Effector CD4-positive, alpha-beta T cell (primary cell): ENCODE data around the gene KMT2E.
"Not testable (repeated sequence)": the region's sequence is repeated elsewhere in the genome, so short reads cannot be mapped to it uniquely, and the experiment has no call there.

ENCODE experiments used
- DNase-seq: peaks from one replicate; pipeline ENCODE4 v3.0.0-alpha.2; 2020

The KMT2E gene

DNA sequence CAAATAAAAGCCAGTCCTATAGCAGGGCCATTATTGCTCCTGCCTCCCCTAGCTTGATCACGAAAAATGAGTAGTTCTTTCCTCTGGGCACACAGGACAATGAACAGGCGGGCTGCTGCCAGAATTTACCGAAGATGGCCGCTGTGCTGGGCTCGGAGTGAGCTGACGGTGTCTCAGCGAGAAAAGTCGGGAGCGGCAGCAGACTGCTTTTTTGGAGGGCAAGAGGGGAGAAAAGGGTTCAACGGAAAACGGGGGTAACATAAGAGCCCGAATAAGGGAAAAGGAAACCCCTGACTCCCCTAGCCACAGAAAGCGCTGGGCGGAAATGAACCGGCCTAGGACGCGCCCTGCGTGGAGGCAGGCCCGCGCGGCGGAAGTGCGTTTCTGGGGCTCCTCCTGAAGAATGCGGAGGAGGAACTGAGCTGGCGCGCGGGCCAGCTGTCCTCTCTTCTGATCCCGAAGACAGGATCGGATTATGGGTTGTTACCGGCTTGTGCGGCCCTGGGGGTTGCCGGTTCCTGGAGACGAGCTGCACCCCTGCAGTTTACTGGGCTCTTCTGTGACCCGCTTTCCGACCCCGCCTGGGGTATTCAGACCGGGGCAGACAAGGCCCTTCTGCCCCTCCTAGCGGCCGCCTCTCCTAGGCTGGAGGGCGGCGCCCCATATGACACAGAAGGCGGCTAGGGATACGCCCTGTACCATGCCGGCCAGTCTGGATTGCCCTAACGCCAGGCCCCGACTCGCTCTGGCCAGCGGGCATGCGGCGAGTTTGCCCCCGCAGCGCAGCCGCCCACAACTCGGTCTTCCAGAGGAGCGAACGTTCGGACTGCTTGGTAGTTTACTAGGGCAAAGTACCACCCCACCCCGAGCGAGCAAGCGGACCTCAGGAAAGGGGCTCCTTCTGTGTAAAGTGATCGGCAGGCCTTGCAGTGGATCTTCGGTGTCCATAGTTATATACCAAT lies 30.1 kb upstream of the KMT2E start:
- DNase-seq, result peak; percentile 79

DNA sequence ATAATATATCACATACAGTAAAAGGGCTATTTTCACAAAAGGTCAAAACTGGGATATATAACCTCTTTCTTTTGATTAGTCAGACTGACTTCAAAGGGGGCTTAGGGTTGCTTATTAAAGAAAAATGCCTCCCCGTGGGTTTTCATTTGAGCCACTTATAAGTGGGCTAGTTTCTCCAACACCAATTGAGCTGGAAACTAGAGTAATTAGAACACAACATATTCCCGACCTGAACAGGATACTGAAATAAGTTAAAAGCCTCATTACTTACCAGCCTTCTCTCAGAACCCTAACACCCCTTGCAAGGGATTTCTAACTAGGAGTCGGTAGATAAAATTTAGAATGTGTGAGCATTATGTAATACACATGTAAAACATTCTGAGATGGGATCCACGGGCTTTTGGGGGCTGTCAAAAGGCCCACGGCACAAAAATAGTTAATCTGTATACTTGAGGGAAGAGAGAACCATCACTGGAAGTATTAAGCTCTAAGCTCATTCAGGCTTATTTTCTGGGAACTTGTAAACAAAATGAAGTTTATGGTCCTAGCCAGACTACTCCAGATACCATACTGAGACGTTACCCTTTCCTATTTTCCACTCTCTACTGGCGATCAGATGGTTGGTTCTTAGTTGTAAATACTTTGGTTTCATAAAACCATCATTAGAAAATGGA lies 29.3 kb upstream of the KMT2E start:
- DNase-seq, result no peak

DNA sequence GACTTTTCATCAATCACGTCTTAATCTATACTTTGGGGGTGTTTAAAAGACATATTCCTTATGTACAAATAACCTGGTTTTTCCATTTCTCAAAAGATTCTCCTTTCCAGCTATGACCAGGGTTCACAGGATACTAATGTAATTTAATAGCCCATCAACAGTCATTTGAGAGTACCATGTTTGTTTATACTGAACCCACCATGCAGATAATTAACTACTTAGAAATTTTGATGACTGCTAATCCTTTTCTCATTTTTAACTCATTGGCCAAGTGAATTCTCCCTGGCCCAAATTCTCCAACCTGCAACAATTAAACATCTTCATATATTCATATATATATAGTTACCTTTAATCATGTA lies 28.8 kb upstream of the KMT2E start:
- DNase-seq, result no peak

DNA sequence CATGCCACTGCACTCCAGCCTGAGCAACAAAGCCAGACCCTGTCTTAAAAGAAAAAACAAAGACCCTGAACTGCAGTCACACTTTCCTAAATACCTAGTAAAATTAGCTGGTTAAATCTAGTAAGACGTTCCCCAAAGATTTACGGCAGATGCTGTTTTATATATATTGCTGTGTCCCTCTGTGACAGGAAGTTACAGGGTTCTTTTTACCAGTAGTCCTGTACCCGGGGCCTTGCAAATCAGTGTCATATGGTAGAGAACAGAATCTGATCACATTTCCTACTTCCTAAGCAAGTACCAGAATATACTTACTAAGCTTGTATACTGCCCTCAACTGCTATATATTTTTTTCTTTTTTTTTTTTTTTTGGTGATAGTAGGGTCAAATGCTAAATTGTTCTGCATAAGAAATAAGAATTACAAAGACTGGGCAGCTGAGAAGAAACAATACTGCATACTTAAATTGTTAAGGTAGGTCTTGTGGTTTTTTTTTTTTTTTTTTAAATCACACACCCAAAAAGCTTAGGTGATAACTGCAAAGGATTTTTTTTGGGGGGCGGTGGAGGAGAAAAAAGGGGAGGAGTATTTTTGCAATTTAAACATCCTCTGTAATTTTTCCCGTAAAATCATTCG lies 27.3 kb upstream of the KMT2E start:
- DNase-seq, result no peak

DNA sequence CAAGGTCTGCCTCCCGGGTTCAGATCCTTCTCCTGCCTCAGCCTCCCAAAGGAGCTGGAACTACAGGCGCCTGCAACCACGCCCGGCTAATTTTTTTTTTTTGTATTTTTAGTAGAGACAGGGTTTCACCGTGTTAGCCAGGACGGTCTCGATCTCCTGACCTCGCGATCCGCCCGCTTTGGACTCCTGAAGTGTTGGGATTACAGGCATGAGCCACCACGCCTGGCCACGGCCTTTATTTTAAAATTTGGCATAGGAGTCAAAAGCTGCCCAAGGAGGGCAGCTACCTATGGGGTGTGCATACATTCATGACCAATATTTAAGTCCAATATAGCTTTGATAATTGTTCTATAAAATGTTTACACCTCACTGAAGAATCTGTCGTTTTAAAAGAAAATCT lies 26.6 kb upstream of the KMT2E start:
- not testable (repeated sequence) for DNase-seq

DNA sequence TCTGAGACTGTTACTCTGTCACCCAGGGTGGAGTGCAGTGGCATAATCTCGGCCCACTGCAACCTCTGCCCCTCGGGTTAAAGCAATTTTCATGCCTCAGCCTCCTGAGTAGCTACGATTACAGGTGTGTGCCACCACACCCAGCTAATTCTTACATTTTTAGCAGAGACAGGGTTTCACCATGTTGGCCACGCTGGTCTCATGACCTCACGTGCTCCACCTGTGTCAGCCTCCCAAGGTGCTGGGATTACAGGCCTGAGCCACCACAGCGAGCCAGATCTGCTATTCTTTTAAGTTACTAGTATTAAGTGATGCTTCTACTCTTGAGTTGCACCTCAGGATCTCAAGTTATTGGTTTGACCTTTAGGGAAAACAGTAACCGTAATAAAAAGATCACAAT lies 23.0 kb upstream of the KMT2E start:
- DNase-seq, result no peak

DNA sequence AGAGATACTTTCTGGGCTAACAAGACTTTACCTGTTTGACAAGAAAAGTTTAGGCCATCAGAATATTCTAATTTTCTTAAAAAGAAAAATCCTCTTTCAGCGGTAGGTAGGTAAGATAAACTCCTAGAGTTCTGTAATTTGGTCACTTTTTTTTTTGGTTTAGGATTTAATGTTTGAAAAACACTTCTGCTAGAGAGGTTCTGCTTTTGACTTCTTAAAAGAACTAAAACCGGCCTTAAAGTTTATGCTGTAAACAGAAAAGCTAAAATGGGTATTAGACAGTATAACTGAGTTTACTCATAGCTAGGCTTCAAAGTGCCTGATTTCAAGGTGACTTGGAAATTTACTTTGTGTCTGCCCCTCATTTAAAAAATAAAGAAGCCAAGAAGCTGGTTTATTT lies 21.7 kb upstream of the KMT2E start:
- DNase-seq, result no peak

DNA sequence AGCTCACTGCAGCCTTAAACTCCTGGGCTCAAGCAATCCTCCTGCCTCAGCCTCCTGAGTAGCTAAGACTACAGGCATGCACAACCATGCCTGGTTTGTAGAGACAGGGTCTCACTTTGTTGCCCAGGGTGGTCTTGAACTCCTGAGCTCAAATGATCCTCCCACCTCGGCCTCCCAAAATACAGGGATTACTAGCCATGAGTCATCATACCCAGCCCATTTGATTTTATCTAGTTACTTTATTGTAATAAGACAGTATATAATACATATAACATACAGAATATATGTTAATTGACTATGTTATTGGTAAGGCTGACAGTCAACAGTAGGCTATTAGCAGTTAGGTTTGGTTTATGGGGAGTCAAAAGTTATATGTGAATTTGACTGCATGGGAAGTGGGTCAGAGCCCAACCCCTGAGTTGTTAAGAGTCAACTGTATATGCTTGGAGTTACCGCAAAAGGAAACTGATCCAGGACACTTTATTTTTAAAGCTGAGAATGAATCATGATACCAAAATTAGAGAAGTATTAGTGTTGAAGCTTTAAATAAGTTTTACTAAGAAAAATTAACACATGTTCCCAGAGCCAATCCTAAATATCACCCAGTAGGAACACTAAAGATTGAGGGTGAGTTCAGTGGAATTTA lies 20.7 kb upstream of the KMT2E start:
- no peak for DNase-seq

DNA sequence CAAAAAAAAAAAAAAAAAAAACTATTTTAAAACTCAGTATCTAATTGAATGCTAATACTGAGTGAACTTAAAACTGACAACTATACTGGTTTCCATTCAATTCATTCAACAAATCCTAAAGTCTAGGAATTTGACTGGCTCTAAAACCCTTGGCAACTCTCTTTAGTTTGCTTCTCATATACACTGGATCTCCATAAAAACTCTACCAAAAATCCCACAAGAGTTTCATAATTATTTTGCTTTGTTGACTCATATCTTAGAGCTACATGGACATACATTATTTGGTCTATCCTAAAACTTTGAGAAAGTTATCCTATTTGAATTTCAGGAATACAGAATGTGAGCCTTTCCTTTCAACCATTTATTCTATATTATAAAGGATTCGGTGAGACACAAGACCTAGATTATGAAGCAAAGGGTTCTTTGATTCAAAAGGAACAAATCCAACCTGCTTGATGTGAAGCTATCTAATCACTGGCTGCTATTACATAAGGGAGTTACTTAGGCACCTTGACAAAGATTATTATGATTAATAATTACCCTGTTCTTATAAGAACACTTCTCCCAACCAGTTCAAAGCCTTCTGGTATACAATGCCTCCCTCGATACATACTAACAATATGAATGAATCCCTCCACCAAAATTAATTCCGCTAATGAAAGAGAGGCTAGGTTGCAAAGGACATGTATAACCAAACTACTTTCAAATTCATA lies 15.8 kb upstream of the KMT2E start:
- DNase-seq, result no peak

DNA sequence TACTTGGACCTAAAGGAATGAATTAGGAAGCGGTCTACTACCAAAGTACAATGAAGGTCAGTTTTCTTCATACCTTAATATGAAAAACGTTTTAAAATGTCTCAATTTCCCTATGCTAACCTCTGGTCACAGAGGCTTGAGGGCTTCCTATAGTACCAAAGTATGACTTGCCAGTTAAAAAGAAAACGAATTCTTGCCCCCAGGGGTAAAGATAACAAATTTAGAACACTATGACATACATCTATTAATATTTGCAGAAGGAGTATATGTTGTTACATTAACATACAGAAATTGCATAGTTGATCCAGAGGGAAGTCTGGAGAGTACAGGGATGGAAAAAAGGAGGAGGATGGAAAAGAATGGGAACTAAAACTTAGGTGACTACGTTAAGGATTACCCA lies 13.8 kb upstream of the KMT2E start:
- no peak for DNase-seq

DNA sequence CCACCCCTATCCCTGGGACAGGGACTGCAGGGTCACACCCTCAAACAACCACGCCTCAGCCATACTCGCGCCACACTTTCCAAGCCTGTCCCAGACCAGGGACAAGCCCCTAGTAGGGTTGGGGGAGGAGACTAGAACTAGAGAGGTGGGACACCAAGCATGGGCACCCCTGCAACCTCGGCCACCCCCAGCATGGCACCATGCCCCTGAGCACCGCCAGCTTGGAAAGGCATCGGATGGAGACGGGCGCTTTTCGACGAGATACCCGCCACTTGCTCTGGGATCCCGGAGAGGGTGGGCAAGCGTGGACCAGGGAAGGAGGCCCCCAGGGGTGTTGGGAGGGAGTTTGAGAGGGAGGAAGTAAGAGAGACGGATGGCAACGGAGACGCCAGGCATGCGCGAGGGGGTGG lies 13.1 kb upstream of the KMT2E start:
- no peak for DNase-seq

DNA sequence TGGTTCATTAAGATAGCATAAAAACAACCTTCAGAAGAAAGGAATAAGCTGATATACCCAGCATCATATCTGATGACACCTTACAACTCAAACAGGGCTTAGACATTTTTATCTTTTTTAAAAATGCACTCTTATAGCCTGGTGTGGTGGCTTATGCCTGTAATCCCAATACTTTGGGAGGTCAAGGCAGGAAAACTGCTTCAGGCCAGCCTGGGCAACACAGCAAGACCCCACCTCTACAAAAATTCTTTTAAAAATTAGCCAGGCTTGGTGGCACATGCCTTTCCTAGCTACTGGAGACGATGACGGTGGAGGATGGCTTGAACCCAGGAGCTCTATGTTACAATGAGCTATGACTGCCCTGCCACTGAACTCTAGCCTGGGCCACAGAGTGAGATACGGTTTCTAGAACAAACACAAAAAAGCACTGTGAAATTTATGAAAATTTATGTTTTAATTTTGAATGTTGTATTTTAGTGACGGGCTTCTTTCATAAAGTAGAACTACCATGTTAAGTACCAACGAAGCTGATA lies 12.3 kb upstream of the KMT2E start:
- DNase-seq, result no peak

DNA sequence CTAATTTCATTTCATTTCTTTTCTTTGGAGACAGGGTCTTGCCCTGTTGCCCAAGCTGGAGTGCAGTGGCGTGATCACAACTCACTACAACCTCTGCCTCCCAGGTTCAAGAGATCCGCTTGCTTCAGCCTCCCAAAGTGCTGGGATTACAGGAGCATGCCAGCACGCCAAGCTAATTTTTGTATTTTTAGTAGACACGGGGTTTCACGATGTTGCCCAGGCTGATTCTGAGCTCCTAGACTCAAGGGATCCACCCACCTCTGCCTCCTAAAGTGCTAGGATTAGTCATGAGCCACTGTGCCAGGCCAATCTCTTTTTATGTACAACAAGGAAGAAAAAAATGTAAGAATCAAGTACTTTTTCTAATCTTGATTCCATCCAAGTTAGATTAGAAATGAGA lies 10.7 kb upstream of the KMT2E start:
- DNase-seq, result peak; percentile 26

DNA sequence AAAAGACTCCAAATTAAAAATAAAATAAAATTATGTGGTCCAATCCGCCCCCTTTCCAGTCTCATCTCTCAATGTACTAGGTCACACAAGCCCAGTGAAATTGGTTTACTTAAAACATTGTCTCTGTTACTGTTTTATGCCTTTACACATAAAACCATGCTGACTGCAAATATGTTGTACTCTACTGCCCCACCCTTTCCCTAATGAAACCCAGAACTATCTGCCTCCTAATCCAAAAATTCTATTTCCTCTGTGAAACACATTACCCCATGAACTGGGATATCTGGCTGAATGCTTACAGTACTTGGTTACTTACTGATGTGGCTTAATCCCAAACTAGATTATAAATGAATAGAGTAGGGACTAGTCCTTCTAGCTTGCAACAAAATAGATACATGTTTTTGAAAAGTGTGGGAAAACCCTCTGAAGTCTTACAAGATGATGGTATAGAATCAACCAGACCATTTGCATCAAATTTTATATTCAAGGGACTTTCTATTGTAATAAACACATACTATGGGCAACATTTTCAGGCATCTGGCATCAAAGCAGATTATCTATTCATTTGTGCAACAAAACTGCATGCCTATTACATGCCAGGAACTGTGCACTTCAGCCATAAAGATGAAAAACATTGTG lies 10.0 kb upstream of the KMT2E start:
- no peak for DNase-seq

DNA sequence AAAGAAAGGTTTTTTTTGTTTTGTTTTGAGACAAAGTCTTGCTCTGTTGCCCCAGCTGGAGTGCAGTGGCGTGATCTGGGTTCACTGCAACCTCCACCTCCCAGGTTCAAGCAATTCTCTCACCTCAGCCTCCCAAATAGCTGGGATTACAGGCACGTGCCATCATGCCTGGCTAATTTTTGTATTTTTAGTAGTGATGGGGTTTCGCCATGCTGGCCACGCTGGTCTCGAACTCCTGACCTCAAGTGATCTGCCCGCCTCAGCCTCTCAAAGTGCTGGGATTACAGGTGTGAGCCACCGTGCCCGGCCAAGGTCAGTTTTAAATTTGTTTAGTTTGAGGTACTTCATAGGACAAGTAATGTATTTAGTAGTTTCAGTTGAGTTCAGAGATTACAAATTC lies 9.0 kb upstream of the KMT2E start:
- not testable (repeated sequence) for DNase-seq

DNA sequence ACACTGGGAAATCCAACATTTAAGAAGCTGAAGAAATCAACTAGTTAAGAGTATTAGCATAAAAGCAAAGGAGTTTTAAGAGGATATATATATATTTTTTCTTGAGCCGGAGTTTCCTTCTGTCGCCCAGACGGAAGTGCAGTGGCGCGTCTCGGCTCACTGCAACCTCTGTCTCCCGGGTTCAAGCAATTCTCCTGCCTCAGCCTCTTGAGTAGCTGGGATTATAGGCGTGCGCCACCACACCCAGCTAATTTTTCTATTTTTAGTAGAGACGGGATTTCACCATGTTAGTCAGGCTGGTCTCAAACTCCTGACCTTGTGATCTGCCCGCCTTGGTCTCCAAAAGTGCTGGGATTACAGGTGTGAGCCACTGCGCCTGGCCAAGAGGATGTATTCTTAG lies 8.5 kb upstream of the KMT2E start:
- not testable (repeated sequence) for DNase-seq

DNA sequence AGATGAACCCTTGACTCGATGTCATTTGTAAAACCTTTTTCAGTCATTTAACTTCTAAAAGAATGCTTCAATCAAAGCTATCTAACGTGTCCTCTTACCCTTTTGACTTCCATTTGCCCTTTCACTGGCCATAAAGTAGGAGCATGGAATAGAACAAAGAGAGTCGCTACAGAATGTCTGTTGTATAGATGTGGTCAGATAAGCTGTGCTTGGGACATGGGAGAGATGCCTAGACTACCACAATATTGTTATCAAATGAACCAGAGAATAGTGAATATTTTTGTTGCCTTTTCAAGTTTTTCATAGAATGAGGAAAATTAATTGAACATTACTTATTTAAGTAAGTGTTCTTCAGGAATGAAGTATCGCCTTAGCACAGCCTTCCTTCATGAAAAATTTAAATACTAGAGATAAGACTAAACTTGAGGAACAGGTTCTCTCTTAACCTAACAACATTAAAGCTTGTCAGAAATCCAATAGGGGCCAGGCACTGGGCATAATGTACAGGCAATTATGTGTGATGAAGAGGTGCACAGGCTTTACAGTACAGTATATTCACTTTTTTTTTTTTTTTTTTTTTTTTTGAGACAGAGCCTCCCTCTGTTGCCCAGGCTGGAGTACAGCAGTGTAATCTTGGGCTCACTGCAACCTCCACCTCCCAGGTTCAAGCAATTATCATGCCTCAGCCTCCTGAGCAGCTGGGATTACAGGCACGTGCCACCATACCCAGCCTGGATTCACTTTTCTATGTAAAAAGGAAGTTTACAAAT lies 7.5 kb upstream of the KMT2E start:
- DNase-seq, result no peak

DNA sequence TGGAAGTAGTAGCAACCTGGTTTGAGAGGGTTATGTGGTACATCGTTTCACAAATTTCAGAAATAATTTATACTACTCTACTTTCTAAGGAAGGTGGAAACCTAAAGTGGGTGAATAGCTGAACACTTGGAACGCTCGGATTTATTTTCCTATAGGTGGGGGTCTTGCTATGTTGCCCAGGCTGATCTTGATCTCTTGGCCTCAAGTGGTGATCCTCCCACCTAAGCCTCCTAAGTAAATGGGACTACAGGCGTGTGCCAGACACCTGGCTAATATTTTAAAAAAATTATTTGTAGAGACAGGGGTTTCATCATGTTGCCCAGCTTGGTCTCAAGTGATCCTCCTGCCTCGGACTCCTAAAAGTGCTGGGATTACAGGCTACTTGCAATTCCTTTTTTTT lies 6.7 kb upstream of the KMT2E start:
- no peak for DNase-seq

DNA sequence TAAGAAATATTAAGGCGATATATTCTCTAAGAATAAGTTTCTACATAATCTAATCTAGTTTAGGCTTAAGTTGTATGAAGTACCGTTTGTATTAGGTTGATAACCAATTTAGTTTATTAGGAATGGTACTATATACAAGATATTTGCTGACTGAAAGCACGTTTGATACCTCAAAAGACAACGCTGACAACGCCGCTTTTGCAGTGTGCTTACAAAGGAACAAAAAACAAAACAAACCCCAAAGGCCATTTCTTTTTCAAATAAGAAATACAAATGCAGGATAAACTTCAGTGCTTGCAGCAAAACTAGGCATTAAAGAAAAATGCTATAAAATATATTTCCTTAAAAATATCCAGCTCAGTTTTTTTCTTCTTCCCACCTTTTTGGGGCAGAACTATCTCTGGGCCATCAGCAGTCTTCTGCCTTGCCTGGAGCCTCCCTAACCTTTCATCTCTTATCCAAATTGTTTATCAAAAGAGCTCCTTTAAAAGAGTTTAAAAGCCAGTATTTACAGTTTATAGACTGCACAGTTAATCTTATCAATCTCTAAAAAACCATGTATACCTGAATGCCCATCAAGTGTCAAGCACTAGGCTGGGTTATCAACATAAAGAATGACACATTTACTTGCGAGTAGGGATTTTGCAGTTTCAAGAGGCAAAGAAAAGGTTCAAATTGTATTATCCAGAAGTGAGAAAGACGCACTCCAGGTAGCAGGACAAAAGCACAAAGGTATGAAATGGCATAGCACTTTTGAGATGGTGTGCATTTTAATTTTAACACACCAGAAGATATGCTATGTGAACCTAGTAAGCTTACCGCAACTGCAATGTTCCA lies 4.1 kb upstream of the KMT2E start:
- no peak for DNase-seq

DNA sequence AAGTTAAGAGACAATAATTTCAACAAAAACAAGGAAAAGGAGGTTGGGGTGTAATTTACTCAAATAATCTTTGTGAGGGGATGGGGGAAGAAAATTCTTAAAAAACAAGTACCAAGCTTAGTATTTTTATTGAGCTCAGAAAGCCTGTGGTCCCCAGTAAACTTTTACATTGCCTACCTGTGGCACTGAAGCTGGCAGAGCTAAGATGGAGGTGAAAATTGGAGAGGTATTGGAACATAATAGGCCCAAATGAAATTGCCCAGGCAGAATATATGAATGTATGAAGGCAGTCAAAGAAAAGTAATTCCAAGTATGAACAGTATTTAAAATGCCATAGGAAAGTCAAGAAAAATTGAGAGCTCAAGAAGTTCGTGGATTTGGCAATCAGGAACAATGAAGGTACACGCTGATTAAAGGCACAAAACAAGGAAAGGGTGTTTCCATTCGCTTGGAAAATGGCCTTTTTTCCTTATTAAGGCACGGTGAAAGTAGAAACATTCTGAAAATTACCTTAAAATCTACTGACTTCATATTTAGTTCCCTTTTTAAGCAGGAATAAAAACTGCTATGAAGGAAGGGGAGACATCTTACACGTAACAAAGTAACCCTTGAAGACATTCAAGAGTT lies 3.4 kb upstream of the KMT2E start:
- no peak for DNase-seq
